Ramos (cell line): ENCODE data around the gene NFATC2IP.
"Not testable (repeated sequence)": the region's sequence is repeated elsewhere in the genome, so short reads cannot be mapped to it uniquely, and the experiment has no call there.

Source experiments
- in situ Hi-C: fragments of 300-500 bp; cut with MboI; formaldehyde crosslinking; loops from one replicate; pipeline ENCODE4 v1.14.3; 2022; ENCODE audit warnings: low sequenced_read_pairs; ENCODE audit not compliant: unreplicated experiment

NFATC2IP gene

GRCh38 chr16:28987170-28987853 lies 36.6 kb downstream of the NFATC2IP start:
- in situ Hi-C loops, result no loop called here

DNA sequence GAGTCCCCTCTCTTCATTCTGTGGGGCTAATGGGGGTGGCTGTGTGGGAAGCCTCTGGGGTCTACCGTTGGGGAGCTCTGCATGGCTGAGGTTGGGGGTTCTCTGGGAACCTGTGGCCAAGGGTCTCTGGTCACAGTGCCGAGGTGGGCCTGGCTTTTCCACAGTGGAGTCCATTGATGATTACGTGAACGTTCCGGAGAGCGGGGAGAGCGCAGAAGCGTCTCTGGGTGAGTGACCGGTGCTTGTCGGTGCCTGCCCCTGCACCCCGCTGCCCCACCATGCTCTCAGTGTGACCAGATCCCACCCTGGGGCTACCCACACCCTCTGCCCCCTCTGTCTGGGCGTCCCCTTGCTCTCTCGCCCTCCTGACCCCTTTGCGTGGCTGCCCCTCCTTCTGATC lies 38.6 kb downstream of the NFATC2IP start:
- in situ Hi-C loops, result no loop called here

GRCh38 chr16:28990375-28991040 lies 39.8 kb downstream of the NFATC2IP start:
- in situ Hi-C loops, result no loop called here

- in situ Hi-C loops, result no loop called here
These were observed 41.0 kb downstream of the NFATC2IP start for GRCh38 chr16:28991687-28992086.

- in situ Hi-C loops, result no loop called here
These were observed 41.8 kb downstream of the NFATC2IP start for GRCh38 chr16:28992496-28992895.

DNA sequence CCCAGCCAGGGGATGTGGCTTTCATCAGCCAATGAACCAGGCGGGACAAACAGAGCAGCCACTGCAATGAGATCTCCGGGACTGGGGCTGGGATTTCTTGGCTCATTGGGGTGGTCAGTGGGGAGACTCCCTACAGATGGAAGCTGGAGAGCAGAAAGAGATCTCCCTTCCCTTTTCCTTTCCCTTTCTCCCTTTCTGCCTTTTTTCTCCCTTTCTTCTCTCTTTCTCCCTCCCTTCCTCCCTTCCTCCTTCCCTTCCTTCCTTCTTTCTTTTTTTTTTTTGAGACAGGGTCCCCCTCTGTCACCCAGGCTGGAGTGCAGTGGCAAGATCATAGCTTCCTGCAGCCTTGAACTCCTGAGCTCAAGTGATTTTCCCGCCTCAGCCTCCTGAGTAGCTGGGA lies 48.1 kb downstream of the NFATC2IP start:
- in situ Hi-C loops, result no loop called here

DNA sequence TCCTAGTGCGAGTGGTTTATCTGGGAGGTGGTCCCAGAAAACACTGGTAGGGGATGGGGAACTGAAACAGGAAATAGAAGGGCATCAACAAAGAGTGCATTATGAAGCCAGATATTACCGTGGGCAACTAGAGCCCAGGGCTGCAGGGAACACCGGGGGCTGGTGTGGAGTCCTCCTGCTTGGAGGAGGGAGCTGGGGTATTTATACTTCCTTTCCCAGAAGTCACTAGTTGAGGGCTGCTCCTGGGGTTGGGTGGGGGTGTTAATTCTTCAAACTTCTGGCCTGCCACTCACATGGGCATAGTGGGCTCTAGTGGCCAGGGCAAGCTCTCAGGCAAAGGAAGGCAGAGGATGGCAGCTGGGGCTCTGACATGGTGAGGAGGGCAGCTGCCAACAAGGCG lies 48.8 kb downstream of the NFATC2IP start:
- in situ Hi-C loops, result no loop called here

GRCh38 chr16:29000019-29000418 lies 49.3 kb downstream of the NFATC2IP start:
- in situ Hi-C loops, result no loop called here

DNA sequence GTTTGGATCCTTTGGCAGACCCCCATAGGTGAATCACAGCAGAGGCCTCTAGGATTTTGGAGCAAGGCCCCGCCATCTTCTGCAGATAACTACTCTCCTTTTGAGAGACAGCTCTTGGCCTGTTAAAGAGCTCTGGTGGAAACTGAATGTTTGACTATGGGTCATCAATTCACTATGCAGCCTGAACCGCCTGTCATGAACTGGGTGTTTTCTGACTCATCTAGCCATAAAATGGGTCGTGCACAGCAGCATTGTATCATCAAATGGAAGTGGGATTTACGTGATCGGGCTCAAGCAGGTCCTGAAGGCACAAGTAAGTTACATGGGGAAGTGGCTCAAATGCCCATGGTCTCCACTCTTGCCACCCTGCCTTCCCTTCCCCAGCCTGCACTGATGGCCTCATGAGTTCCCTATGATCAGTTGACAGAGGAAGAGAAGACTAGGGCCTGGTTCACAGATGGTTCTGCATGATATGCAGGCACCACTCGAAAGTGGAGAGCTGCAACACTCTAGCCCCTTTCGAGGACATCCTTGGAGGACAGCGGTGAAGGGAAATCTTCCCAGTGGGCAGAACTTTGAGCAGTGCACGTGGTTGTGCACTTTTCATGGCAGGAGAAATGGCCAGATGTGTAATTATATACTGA lies 53.9 kb downstream of the NFATC2IP start:
- in situ Hi-C loops, result not testable (repeated sequence)

GRCh38 chr16:29007730-29008593 lies 57.2 kb downstream of the NFATC2IP start:
- in situ Hi-C loops, result no loop called here

- in situ Hi-C loops, result no loop called here
These were observed 58.5 kb downstream of the NFATC2IP start for GRCh38 chr16:29009050-29009837.

DNA sequence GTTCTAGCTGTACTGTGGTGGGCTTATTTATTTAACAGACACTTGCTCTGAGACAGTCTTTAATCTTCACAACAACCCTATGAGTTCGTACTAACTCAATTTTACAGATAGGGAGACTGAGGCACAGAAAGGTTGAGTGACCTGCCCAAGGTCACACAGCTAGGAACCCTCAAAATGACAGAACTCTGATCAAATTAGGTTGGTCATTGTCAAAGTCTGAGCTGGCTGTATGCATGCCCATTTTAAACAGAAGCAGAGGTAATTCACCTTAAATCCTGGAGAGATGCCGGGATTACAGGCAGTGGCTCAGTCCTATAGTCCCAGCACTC lies 59.1 kb downstream of the NFATC2IP start:
- in situ Hi-C loops, result no loop called here

DNA sequence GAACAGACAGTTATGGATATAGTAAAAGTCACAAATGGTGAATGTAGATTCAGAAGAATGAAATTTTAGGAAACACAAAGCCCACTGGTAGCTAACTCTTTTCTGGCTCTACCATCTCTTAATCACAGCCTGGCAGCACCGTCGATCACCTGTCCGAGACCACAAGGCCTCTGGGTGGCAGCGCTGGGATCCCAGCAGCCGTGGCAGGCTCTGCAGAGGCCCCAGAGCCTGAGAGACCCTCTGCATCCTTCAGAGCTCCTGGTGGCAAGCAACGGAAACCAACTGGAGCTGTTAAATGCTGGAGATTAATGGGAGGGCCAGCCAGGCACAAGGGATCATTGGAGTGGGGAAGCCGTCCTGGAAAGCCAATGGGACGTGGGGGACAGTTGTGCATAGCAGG lies 60.4 kb downstream of the NFATC2IP start:
- in situ Hi-C loops, result no loop called here

DNA sequence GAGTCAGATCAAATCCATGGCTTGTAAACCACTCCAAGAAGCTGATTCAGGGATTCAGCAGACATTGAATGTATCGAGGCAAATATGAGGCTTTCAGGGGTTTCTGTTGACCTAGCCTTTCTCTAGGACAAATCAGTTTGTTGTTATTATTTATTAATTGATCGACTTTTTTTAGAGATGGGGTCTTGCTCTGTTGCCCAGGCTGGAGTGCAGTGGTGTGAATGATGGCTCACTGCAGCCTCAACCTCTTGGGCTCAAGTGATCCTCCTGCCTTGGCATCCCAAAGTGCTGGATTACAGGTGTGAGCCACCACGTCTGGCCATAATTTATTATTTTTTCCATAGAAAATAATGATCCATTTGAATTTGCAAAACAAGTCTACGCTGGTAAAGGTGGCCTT lies 61.1 kb downstream of the NFATC2IP start:
- in situ Hi-C loops, result no loop called here

DNA sequence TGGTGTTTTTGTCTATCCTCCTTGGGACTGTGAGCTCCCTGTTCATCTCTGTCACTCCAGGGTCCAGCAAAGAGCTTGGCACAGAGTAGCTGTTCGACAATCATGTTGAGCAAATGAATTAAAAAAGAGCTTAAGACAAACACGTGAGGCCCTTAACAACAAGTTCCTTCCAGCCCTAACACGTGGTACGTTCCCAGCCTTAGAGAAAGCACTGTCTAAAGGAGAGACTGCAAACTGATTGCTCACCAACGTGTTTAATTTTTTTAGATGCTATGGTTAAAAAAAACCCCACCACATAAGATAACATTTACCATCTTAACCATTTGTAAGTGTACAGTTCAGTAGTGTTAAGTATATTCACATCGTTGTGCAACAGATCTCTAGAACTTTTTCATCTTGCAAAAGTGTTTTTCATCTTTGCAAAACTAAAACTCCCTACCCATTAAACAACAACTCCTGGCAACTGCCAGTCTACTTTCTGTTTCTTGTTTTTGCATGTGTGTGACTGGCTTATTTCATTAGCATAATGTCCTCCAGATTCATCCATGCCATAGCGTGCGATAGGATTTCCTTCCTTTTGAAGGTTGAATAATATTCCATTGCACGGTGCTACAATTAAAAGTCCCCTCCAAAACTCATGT lies 62.3 kb downstream of the NFATC2IP start:
- in situ Hi-C loops, result no loop called here

DNA sequence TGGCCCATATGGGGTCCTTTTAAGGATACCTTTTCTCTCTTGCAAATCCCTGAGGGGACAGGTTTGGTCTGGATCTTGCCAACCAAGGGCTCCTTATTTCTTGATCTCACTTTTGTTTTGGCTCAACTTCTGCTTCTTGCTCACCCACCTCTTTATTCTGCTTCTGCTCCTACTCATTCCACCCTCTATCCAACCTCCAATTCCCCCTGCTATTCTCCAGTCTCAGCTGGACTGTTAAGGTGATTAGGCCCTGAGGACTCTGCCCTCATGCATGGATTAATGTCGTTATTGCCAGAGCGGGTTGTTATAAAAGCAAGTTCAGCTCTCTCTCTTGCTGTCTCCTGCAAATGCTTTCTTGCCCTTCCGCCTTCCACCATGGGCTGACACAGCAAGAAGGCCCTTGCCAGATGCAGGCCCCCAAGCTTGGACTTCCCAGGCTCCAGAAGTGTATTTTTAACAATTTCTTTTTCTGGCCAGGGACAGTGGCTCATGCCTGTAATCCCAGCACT lies 63.9 kb downstream of the NFATC2IP start:
- in situ Hi-C loops, result no loop called here
